Endothelial cell of hepatic sinusoid (primary cell): Measurements from ENCODE around the gene ETFA.

Source experiments
- in situ Hi-C: cut with HindIII; loops from 2 replicates; pipeline ENCODE4 v1.10.0; 2017; ENCODE audit warnings: low sequenced_read_pairs

The ETFA gene

GRCh38 chr15:76311100-76311953 lies at the start of gene ETFA:
ETFA (minus strand) TSS chr15:76311469; CDS start chr15:76311388, 81 bp downstream.
- in situ Hi-C loops, result no loop called here

GRCh38 chr15:76360416-76360815 lies 49.1 kb upstream of the ETFA start:
- in situ Hi-C loops, result no loop called here

- in situ Hi-C loops, result no loop called here
These were observed 47.9 kb upstream of the ETFA start for GRCh38 chr15:76359152-76359551.

GRCh38 chr15:76358453-76358852 lies 47.2 kb upstream of the ETFA start:
- in situ Hi-C loops, result no loop called here

GRCh38 chr15:76354823-76355440 lies 43.7 kb upstream of the ETFA start:
- in situ Hi-C loops, result no loop called here

GRCh38 chr15:76353903-76354302 lies 42.6 kb upstream of the ETFA start:
- in situ Hi-C loops, result no loop called here

GRCh38 chr15:76353023-76353577 lies 41.8 kb upstream of the ETFA start:
- in situ Hi-C loops, result no loop called here

GRCh38 chr15:76349301-76350070 lies 38.2 kb upstream of the ETFA start:
- in situ Hi-C loops, result no loop called here

- in situ Hi-C loops, result no loop called here
These were observed 36.3 kb upstream of the ETFA start for GRCh38 chr15:76347482-76348055.

- in situ Hi-C loops, result no loop called here
These were observed 35.6 kb upstream of the ETFA start for GRCh38 chr15:76346669-76347481.

- in situ Hi-C loops, result no loop called here
These were observed 34.8 kb upstream of the ETFA start for GRCh38 chr15:76345880-76346668.

GRCh38 chr15:76345583-76345879 lies 34.3 kb upstream of the ETFA start:
- in situ Hi-C loops, result no loop called here

GRCh38 chr15:76344893-76345582 lies 33.8 kb upstream of the ETFA start:
- in situ Hi-C loops, result no loop called here

GRCh38 chr15:76343313-76343996 lies 32.2 kb upstream of the ETFA start:
- in situ Hi-C loops, result no loop called here

- in situ Hi-C loops, result no loop called here
These were observed 31.3 kb upstream of the ETFA start for GRCh38 chr15:76342382-76343201.

- in situ Hi-C loops, result no loop called here
These were observed 30.8 kb upstream of the ETFA start for GRCh38 chr15:76342058-76342381.

GRCh38 chr15:76341366-76342057 lies 30.2 kb upstream of the ETFA start:
- in situ Hi-C loops, result no loop called here
